HFF-Myc (cell line): ENCODE results near the gene BNIPL.
A peak's percentile ranks its signal among the peaks of the same experiment; 100 is the strongest.

Experiments used
- DNase-seq: peaks from one replicate; pipeline ENCODE4 v3.0.0-alpha.2; 2011; ENCODE audit warnings: low read depth; ENCODE audit errors: extremely low read depth
- H3K4me3 ChIP-seq: replicated peaks from 2 replicates; pipeline ENCODE4 v1.5.1; 2011; ENCODE audit warnings: low read depth, mild to moderate bottlenecking, control low read depth, low read length
- CTCF ChIP-seq: IDR thresholded peaks from 2 replicates; pipeline ENCODE4 v1.5.1; 2012; ENCODE audit warnings: mild to moderate bottlenecking, low read depth, low read length, control low read depth; ENCODE audit errors: missing control alignments

The BNIPL gene

DNA sequence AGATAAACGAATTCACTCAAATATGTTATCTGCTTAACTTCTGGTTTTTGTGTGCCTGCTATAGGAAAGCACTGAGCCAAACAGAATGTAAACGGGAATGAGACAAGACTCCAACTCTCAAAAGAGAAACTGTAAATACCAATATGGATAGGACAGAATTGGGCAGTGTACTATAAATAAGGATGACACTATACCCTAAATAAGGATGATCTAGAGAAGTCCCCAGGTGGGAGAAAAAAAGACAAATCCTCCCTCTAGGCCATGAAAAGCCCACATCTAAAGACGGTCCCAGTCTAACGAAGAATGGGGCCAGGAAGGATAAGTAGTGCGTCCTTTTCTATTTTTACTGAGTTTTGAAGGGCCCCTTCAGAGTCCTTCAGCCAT lies 32.7 kb downstream of the BNIPL start:
- H3K4me3 ChIP-seq: no peak overlapping the region
- DNase-seq: no peak
- TF ChIP-seq CTCF: no peak

DNA sequence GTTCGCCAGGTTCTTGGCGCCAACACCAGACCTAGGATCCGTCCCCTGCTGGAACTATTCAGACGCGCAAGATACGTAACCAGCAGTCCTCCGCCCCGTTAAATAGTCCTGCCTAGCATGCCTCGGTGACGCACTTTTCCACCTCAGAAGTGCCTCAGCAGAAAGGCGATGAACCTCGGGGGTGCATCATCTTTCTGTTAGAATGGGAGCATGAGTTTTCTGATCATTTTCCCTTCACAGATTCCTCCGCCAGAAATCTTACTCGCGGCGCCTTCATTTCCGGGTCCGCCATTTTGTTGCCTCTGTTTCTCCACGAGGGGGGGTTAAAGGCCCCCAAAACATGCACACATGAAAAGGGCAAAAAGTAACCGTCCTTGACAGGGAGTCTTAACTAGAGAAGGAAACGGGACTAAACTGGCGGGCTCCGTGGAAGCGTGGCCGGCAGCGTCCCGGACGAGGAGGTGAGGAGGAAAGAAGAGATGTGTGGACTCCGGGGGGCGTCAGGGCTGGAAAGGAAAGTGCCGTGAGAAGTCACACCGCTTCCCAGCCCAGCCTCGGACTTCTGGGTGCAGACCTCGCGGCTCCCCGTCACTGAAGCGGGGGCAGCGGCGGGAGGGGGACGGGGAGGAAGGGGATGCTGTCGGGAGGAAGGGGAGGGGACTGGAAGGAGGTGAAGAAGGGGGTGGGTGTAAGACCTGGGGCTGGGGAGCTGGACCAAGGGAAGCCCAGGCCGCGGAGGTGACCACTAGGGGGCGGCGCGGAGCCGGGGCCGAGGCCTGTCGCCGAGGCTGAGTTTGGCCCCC lies 34.3 kb downstream of the BNIPL start, which contains the start of gene GABPB2:
Gene GABPB2 (plus strand): TSS at position 288 of the 803 bp plus-strand sequence. CDS start 17,429 bp downstream, outside the sequence.
- TF ChIP-seq CTCF: peak; percentile 88
- DNase-seq: peak; percentile 88

GRCh38 chr1:151072224-151072623 lies 35.8 kb downstream of the BNIPL start:
- TF ChIP-seq CTCF: peak; percentile 4
- H3K4me3 ChIP-seq: no peak overlapping the region
- DNase-seq: no peak

More for the DNA sequence above, 34.3 kb downstream of the BNIPL start, which contains the start of gene GABPB2:
- H3K4me3 ChIP-seq: peak within 1 kb of the TSS; percentile 81

DNA sequence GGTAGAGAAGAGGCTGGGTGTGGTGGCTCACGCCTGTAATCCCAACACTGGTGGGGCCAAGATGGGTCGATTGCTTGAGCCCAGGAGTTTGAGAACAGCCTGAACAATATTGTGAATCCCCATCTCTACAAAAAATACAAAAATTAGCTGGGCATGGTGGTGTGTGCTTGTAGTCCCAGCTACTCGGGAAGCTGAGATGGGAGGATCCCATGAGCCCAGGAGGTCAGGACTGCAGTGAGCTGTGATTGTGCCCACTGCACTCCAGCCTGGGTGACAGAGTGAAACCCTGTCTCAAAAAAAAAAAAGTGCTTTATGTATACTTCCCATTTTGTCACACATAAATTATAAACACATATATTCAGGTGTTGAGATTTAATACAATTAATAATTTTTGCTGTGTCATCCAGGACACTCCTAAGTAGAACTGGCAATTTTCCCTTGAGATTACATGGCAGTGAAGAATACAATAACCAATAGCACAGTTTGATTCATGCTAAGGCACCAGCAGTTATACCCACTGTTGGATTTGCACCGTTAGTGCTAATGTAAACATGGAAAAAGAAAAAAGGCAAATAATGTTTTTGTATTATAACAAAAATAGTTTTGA lies 49.7 kb downstream of the BNIPL start:
- DNase-seq: no peak
- no peak overlapping the region for H3K4me3 ChIP-seq
- no peak for TF ChIP-seq CTCF
